ENCODE results near the gene DNAH10.

DNAH10 gene

GRCh38 chr12:123859035-123859434 is 96.9 kb downstream of the DNAH10 start:
- no peak for DNase-seq (ENCODE audit: low read depth)
- no peak overlapping the region for H3K4me3 ChIP-seq (ENCODE audit: low read length)
- TF ChIP-seq, protein P1, sequence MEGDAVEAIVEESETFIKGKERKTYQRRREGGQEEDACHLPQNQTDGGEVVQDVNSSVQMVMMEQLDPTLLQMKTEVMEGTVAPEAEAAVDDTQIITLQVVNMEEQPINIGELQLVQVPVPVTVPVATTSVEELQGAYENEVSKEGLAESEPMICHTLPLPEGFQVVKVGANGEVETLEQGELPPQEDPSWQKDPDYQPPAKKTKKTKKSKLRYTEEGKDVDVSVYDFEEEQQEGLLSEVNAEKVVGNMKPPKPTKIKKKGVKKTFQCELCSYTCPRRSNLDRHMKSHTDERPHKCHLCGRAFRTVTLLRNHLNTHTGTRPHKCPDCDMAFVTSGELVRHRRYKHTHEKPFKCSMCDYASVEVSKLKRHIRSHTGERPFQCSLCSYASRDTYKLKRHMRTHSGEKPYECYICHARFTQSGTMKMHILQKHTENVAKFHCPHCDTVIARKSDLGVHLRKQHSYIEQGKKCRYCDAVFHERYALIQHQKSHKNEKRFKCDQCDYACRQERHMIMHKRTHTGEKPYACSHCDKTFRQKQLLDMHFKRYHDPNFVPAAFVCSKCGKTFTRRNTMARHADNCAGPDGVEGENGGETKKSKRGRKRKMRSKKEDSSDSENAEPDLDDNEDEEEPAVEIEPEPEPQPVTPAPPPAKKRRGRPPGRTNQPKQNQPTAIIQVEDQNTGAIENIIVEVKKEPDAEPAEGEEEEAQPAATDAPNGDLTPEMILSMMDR (IDR thresholded peaks at IDR 0.05; ENCODE audit: insufficient read depth, low read depth, low read length, missing control alignments) = no peak

- H3K4me3 ChIP-seq (ENCODE audit: low read length) = no peak overlapping the region
- TF ChIP-seq, protein P1 (IDR thresholded peaks at IDR 0.05; ENCODE audit: insufficient read depth, low read depth, low read length, missing control alignments) = no peak
- DNase-seq (ENCODE audit: low read depth) = no peak
Measured at GRCh38 chr12:123860377-123860776, 98.3 kb downstream of the DNAH10 start.

DNA sequence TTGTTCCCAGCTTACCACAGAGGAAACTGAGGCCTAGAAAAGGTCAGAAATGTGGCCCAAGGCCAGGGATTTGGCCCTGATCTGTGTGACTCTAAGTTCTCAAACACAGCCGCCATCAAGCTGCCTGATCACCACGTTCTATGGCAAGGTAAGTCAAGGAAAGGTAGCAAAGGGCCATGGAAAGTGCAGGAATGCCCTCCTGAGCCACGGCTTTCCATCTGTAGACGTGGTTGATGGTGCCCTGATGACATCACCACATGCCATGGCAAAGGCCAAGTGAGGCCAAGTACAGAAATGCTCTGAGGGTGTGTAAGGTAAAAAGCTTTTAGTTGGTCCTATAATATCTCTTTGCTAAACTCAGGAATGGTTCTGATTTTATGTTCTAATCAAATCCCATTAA is 99.3 kb downstream of the DNAH10 start:
- H3K4me3 ChIP-seq (ENCODE audit: low read length) = no peak overlapping the region
- TF ChIP-seq, protein P1 (IDR thresholded peaks at IDR 0.05; ENCODE audit: insufficient read depth, low read depth, low read length, missing control alignments) = no peak
- DNase-seq (ENCODE audit: low read depth) = no peak

GRCh38 chr12:123867141-123867540 is 105.0 kb downstream of the DNAH10 start:
- no peak overlapping the region for H3K4me3 ChIP-seq (ENCODE audit: low read length)
- DNase-seq (ENCODE audit: low read depth) = peak; percentile 36
- TF ChIP-seq, protein P1 (IDR thresholded peaks at IDR 0.05; ENCODE audit: insufficient read depth, low read depth, low read length, missing control alignments) = no peak

DNA sequence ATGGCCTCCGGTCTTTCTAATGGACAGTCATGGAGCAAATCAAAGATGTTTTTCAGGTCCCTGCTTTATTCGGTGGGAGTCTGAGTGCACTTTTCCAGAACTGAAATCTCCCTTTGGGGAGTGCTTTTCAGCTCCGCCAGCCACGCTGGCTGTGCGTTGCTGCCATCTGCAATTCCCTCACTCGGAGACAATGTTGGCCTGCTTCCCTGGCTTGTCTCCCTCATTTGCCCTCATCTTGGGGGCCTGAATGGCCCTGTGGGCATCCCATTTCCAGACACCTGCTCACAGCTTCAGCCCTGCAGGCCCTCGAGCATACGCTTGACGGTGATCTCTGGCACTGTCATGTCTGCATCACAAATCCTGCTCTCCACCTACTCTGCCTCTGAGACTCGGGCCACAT is 106.7 kb downstream of the DNAH10 start:
- H3K4me3 ChIP-seq (ENCODE audit: low read length) = no peak overlapping the region
- TF ChIP-seq, protein P1 (IDR thresholded peaks at IDR 0.05; ENCODE audit: insufficient read depth, low read depth, low read length, missing control alignments) = no peak
- DNase-seq (ENCODE audit: low read depth) = no peak

DNA sequence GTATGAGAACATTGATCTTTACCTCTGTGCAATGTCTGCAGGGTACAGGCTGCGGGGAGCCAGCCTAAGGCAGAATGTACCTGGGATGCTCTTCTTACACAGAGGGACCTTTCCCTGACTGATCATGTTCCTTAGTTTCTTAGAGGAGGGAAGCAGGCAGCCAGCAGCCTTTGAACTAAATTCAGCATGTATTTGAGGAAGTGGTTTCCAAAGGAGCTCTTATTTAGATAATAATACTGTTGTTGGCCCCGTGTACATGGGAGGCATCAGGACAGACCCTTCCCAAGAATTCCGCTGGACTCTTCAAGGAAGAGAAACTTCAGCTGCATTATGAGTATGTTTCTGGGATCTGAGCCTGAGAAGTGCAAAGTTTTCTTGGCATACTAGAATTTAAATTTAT is 111.7 kb downstream of the DNAH10 start:
- DNase-seq (ENCODE audit: low read depth) = no peak
- TF ChIP-seq, protein P1 (IDR thresholded peaks at IDR 0.05; ENCODE audit: insufficient read depth, low read depth, low read length, missing control alignments) = no peak
- no peak overlapping the region for H3K4me3 ChIP-seq (ENCODE audit: low read length)

DNA sequence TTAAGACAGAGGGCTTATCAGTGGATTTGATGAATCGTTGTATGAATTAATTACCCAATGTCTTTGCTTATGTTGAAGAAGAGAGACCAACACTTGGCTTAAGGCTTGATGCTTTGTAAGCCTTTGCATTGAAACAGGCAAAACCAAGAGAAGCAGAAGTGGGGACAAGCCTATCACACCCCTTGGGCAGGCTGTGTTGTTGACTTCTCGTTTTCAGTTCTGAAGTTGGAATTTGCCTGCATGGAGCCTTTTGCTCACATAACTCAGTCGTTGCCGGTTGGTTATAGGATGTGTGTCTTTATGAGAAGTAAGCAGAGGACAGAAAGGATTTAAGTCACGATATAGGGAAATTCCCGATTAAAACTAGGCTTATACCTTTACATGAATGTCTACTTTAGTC is 115.9 kb downstream of the DNAH10 start:
- TF ChIP-seq, protein P1 (IDR thresholded peaks at IDR 0.05; ENCODE audit: insufficient read depth, low read depth, low read length, missing control alignments) = no peak
- DNase-seq (ENCODE audit: low read depth) = no peak
- no peak overlapping the region for H3K4me3 ChIP-seq (ENCODE audit: low read length)
